Activated T-cell treated with anti-CD3 and anti-CD28 coated beads for 24 hours (primary cell): Measurements from ENCODE around the gene HERC4.
"Not testable (repeated sequence)": the region's sequence is repeated elsewhere in the genome, so short reads cannot be mapped to it uniquely, and the experiment has no call there.

Experiments used
- DNase-seq: peaks from one replicate; pipeline ENCODE4 v3.0.0-alpha.2; 2020; ENCODE audit warnings: low read depth

HERC4 gene

DNA sequence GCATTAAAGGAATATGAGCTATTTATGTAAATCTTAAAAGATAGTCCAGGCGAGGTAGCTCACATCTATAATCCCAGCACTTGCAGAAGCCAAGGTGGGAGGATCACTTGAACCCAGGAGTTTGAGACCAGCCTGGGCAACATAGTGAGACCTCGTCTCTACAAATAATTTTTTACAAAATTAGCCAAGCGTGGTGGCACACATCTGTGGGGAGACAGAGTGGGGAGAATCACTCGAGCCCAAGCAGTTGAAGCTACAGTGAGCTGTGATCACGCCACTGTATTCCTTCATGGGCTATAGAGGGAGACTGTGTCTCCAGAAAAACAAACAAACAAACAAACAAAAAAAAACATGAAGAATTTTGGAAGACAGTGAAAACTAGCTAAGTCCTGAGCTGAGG is 28.4 kb downstream of the HERC4 start:
- no peak for DNase-seq

GRCh38 chr10:68043030-68043429 is 32.1 kb downstream of the HERC4 start:
- no peak for DNase-seq

DNA sequence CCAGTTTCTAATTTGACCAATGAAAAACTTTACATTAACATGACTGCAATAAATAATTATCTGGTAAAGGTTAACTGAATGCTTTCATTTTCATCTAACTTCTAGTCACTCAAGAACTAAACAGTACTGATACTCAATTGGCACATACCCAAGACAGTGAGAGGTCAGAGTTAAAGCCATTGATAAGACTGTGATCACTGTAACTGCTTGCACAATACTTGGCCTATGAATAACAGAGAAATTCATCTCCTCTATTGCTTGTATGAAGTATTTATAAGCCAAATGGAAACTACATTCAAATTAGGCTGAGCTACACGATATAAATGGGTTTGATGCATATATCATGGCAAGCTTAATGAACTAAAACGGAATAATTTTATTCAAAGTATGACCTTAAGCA is 43.0 kb downstream of the HERC4 start:
- no peak for DNase-seq

DNA sequence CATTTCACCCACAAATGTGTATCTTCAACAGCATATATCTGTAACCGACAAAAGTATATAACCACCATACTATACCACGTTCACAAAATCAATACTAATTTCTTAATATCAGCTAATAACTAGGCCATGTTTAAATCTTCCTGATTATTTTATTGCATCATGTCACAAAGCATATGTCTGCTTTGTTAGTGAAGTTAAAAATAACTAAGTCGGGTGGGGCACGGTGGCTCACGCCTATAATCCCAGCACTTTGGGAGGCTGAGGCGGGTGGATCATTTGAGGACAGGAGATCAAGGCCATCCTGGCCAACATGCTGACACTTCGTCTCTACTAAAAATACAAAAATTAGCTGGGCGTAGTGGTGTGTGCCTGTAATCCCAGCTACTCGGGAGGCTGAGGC is 47.7 kb downstream of the HERC4 start:
- no peak for DNase-seq

GRCh38 chr10:68023292-68023691 is 51.8 kb downstream of the HERC4 start:
- no peak for DNase-seq

GRCh38 chr10:68022324-68022723 is 52.8 kb downstream of the HERC4 start:
- DNase-seq, result not testable (repeated sequence)

- not testable (repeated sequence) for DNase-seq
These were observed 58.6 kb downstream of the HERC4 start for GRCh38 chr10:68016519-68016918.

GRCh38 chr10:68010426-68010940 is 64.6 kb downstream of the HERC4 start:
- no peak for DNase-seq

DNA sequence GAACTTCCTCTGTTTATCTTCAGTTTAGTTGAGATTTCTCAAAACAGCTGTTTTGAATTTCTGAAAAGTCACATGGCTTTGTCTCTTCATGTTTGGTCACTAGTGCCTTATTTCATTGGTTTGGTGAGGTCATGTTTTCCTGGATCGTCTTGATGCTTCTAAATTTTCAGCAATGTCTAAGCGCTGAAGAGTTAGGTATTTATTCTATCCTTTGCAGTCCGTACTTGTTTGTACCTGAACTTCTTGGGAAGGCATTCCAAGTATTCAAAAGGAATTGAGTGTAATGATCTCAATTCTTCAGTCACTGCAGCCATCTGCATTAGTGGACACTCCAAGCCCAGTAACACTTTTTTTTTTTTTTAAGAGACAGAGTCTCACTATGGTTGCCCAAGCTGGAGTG is 67.7 kb downstream of the HERC4 start:
- DNase-seq, result no peak

DNA sequence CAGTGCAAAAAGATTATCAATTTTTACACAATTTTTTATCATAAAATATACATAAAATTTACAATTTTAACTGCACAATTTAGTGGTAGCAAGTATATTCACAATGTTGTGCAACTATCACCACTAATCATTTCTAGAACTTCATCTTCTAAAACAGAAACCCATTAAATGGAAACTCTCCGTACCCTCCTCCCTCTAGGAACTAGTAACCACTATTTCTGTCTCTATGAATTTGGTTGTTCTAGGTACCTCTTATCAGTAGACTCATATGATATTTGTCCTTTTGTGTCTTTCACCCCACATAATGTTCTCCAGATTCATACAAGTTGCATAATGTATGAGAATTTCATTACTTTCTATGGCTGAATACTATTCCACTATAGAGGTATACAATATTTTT is 73.5 kb downstream of the HERC4 start:
- DNase-seq, result no peak

DNA sequence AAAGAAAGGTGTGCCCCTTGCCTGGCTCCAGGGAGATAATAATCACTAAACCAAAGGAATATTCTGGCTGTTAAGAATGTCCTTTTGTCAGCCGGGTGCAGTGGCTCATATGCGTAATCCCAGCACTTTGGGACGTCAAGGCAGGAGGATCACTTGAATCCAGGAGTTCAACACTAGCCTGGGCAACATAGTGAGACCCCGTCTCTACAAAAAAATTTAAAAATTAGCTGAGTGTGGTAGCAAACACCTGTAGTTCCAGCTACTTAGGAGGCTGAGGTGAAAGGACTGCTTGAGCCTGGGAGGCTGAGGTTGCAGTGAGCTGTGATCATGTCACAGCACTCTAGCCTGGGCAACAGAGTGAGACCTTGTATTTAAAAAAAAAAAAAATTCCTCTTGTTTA is 74.1 kb downstream of the HERC4 start:
- no peak for DNase-seq

- no peak for DNase-seq
These were observed 85.0 kb downstream of the HERC4 start for GRCh38 chr10:67990093-67990492.

GRCh38 chr10:67988606-67989005 is 86.5 kb downstream of the HERC4 start:
- no peak for DNase-seq

GRCh38 chr10:67982603-67983002 is 92.5 kb downstream of the HERC4 start:
- not testable (repeated sequence) for DNase-seq

DNA sequence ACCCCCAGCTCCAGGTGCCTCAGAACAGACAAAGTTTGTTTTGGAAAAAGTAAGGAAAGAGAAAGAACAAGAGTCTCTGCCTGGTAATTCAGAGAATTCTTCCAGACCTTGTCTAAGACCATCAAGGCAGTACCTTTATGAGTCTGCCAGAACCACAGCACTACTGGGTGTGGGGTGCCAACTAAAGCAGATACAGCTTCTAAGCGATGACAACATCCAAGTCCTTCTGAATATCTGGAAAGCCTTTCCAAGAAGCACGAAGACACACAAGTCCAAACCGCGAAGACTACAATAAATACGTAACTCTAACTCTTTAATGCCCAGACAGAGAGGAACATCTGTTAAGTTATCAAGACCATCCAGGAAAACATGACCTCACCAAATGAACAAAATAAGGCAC is 96.3 kb downstream of the HERC4 start:
- DNase-seq, result no peak

DNA sequence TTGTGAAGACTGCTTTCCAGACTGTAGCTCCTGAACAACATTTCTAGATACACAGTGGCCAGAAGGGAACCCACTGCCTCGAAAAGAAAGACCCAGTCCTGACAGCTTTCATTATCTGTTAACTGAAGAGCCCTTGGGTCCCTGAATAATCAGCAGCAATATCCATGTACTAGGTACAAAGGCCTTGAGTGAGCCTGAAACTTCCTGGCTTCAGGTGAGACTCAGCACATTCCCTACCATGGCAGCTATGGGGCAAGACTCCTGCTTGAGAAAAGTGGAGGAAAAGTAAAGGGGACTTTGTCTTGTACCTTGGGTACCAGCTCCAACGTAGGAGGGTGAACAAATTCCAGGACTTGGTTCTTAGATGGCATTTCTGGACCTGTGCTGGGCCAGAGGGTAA is 97.8 kb downstream of the HERC4 start:
- DNase-seq, result no peak

DNA sequence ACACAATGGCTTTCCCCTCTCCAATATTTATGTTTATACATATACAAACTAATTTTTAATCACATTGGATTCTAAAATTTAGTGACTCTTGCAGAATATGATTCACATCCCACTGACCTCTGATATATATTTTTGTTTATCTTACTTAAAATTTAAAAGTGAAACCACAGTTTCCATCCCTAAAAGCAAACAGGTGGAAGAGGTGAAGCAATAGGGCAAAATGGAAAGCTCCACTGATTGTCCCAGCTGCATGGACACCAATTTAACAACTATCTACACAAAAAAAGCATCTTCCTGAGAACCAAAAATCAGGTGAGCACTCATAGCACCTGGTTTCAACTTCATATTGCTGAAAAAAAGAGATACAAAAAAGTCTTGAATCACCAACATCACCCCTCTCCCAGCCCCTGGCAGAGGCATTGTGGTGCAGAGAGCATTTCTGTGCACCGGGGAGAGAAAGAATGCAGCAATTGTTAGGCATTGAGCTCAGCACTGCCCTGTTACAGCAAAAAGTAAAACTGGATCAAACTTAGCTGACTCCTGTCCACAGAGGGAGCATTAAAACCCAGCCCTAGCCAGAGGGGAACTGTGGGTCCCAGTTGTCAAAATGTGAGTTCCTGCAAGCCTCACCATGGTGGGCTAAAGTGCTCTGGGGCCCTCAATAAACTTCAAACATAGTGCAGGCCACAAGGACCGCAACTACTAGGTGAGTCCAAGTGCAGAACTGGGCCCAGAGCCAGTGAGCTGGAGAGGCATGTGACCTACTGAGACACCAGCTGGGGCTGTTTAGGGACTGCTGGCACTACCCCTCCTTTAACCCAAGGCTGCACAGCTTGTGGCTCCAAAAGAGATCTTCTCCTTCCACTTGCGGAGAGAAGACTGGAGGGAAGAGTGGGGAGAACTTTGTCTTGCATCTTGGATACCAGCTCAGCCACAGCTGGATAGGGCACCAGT is 98.5 kb downstream of the HERC4 start:
- no peak for DNase-seq

GRCh38 chr10:67975871-67976270 is 99.2 kb downstream of the HERC4 start:
- DNase-seq, result no peak

GRCh38 chr10:67971311-67971710 is 103.8 kb downstream of the HERC4 start:
- no peak for DNase-seq

DNA sequence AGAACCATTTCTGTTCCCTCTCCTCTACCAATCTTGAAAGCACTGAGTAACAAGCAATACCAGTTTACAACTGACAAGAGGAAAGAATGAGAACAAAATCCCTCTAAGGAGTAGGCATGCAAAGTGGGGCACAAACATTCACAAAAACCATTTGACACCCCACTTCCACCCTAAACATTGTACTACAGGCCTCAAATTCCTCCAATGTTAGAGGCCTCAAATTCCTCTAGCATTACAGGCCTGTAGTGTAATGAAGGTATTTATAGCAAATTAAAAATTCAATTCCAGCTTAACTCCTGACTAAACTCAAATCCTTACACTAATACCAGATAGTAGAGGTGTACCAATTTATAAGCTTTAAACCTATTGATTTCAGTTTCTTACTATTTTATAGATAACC is 105.2 kb downstream of the HERC4 start:
- no peak for DNase-seq

GRCh38 chr10:67966035-67966434 is 109.0 kb downstream of the HERC4 start:
- not testable (repeated sequence) for DNase-seq

- DNase-seq, result no peak
These were observed 109.6 kb downstream of the HERC4 start for GRCh38 chr10:67965456-67965855.

DNA sequence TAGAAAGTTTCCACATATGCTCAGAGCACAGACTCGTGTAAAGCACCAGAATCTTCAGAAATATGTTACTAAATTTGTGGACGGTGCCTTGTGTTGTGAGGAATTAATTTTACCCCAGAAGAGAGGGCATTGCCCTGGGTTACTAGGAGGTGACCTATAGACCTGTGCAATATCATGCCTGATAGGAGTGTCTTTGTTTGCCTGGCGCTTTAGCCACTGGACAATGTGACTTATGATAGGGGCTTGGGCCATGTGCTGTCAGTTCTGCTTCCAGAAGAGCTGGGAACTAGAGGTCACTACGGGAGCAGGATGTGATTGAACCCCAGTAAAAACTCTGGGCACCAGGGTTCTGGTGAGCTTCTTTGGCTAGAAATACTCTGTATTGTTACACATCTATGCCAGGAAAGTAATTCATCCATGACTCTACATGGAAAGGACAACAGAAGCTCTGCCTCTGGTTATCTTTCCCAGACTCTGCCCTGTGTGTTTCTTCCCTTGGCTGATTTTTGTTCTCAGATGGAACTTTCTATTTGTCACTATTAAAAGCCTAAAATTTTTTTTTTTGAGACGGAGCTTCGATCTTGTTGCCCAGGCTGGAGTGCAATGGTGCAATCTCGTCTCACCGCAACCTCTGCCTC is 115.1 kb downstream of the HERC4 start:
- no peak for DNase-seq
